DND-41 (cell line): ENCODE results near the gene CLCN7.

Experiments used
- ATAC-seq: fragments of 200-7000 bp; cut with Tn5 transposase; 3 replicates; pipeline ENCODE4 v1.9.1; 2021; ENCODE audit warnings: low read depth; ENCODE audit not compliant: insufficient read depth
- DNase-seq: peaks from one replicate; pipeline ENCODE4 v3.0.0-alpha.2; 2020
- H2AFZ ChIP-seq: 2 replicates; pipeline ENCODE4 v1.6.0; 2012; ENCODE audit warnings: low read depth, low read length
- H3K27ac ChIP-seq: 2 replicates; pipeline ENCODE4 v1.5.1; 2012; ENCODE audit warnings: low read length, inconsistent platforms
- H3K27me3 ChIP-seq: fragments of 200-600 bp; sonication (generic); 2 replicates; pipeline ENCODE4 v1.6.0; 2012; ENCODE audit warnings: low read length, mild to moderate bottlenecking, inconsistent platforms; ENCODE audit not compliant: insufficient read depth, poor library complexity
- H3K36me3 ChIP-seq: 2 replicates; pipeline ENCODE4 v1.5.1; 2012; ENCODE audit warnings: low read length, inconsistent platforms; ENCODE audit not compliant: insufficient read depth
- H3K4me1 ChIP-seq: 2 replicates; pipeline ENCODE4 v1.5.1; 2012; ENCODE audit warnings: mild to moderate bottlenecking, low read length; ENCODE audit not compliant: insufficient read depth
- H3K4me2 ChIP-seq: 2 replicates; pipeline ENCODE4 v1.6.0; 2012; ENCODE audit warnings: mild to moderate bottlenecking, moderate library complexity, low read length, inconsistent platforms; ENCODE audit not compliant: insufficient read depth
- H3K4me3 ChIP-seq, 2 experiments: fragments of 200-600 bp in 1 of 2; shearing (Covaris generic) in 1 of 2; 2 replicates each; pipeline ENCODE4 v1.5.1; 2012 to 2016; ENCODE audit warnings: inconsistent platforms in 2 of 2, low read length in 2 of 2, mild to moderate bottlenecking in 2 of 2, low read depth in 1 of 2, moderate library complexity in 1 of 2
- H3K79me2 ChIP-seq: 2 replicates; pipeline ENCODE4 v1.6.0; 2012; ENCODE audit warnings: low read length, inconsistent platforms; ENCODE audit not compliant: insufficient read depth
- H3K9ac ChIP-seq: 2 replicates; pipeline ENCODE4 v1.6.0; 2012; ENCODE audit warnings: low read depth, mild to moderate bottlenecking, inconsistent platforms, low read length, moderate library complexity
- H3K9me3 ChIP-seq: 2 replicates; pipeline ENCODE4 v1.5.1; 2012; ENCODE audit warnings: low read length, moderate library complexity, mild to moderate bottlenecking, inconsistent platforms; ENCODE audit not compliant: insufficient read depth, severe bottlenecking
- H4K20me1 ChIP-seq: 2 replicates; pipeline ENCODE4 v1.6.0; 2012; ENCODE audit warnings: low read length; ENCODE audit not compliant: insufficient read depth
- EZH2 ChIP-seq: IDR thresholded peaks from 3 replicates; pipeline ENCODE4 v1.6.1; 2012; ENCODE audit warnings: borderline replicate concordance, low read depth, mild to moderate bottlenecking, moderate library complexity, low read length, inconsistent platforms; ENCODE audit not compliant: severe bottlenecking
- TF ChIP-seq, protein P1 (sequence below): IDR thresholded peaks from 2 replicates; pipeline ENCODE4 v1.5.1; 2012; ENCODE audit warnings: borderline replicate concordance, low read length, moderate library complexity, mild to moderate bottlenecking; ENCODE audit not compliant: poor library complexity, severe bottlenecking; ENCODE audit errors: extremely low read depth

Gene CLCN7

DNA sequence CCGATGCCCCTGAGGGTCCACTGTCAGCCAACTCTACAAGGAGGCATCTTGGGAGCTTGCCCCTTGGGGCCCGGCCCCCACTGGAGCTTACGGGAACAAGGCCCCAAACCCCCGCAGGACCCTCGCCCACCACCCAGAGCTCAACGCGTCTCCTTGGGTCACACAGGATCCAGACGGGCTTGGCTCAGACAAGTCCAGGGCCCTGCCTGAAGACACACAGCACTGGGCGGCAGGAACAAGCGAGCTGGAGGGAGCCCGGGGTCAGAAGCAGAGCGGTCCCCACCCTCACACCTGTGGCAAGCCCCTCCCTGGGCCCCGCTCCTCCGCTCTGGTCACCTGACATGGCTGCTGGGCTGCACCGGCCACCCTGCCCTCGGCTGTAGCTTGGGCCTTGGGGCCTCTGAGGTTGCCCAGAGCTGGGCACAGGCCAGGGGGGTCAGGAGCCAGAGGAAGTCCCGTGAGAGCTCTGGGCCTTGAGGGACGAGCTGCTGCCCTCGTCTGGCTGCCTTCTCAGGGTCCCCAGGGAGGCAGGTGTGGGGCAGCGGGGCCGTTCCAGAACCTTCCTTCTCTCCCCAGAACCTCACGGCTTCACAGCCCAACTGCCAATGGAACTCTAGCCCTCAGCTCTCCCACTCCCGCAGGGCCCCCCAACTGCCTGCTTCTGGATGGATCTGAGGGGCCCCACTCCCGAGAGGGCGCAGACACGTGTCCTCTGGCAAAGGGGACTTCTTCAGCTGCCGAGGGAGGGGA lies 30.7 kb downstream of the CLCN7 start, which contains the start of gene CCDC154:
TSS of gene CCDC154 (minus strand) at position 577 of the 750 bp plus-strand sequence. CDS start at position 343, 234 bp downstream.
- no peak within 1 kb of the TSS for H3K4me2 ChIP-seq
- DNase-seq (no peak), ATAC-seq (no peak)
- no peaks in the 10 kb centered on the region for H3K79me2 ChIP-seq
- no peaks in the 10 kb centered on the region for H3K27me3 ChIP-seq
- H3K4me1 ChIP-seq = no peaks in the 10 kb centered on the region
- TF ChIP-seq, protein P1, sequence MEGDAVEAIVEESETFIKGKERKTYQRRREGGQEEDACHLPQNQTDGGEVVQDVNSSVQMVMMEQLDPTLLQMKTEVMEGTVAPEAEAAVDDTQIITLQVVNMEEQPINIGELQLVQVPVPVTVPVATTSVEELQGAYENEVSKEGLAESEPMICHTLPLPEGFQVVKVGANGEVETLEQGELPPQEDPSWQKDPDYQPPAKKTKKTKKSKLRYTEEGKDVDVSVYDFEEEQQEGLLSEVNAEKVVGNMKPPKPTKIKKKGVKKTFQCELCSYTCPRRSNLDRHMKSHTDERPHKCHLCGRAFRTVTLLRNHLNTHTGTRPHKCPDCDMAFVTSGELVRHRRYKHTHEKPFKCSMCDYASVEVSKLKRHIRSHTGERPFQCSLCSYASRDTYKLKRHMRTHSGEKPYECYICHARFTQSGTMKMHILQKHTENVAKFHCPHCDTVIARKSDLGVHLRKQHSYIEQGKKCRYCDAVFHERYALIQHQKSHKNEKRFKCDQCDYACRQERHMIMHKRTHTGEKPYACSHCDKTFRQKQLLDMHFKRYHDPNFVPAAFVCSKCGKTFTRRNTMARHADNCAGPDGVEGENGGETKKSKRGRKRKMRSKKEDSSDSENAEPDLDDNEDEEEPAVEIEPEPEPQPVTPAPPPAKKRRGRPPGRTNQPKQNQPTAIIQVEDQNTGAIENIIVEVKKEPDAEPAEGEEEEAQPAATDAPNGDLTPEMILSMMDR = no peak
- TF ChIP-seq EZH2 = no peak
- no peak within 1 kb of the TSS for H3K27ac ChIP-seq
- H4K20me1 ChIP-seq = peaks cover 6% of the 10 kb centered on the region; the same call in 1 of the 2 replicates
- H3K4me3 ChIP-seq = no peak within 1 kb of the TSS
- H2AFZ ChIP-seq = no peak within 1 kb of the TSS
- peaks cover 30% of the 10 kb centered on the region for H3K36me3 ChIP-seq
- no peak within 1 kb of the TSS for H3K9ac ChIP-seq
- H3K9me3 ChIP-seq = no peaks in the 10 kb centered on the region

DNA sequence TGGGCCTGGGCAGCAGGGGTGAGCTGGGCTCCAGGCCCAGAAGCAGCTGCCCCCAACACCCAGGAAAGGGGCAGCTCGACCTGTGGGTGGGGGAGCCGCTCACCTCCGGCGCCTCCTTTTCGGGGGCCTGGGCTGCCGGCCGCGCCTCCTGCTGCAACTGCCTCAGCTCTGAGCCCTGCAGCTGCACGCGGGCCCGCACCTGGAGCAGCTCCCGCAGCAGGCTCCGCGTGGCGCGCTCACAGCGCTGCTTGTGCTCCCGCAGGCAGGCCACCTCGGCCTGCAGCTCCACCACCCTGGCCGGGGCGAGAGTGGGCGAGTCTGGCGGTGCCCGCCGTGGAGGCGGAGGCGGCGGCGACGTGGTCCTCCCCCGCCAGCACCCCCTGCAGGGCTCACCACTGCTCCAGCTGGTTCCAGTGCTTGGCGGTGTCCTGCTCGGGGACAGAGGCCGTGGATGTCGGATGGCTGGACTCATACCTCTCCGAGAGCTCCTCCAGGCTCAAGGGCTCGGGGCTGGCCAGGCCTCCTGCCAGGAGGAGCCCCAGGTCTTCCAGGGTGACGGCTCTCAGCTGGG lies 31.3 kb downstream of the CLCN7 start:
- Histone ChIP-seq H3K9ac (no peak overlapping the region), H3K79me2 (no peaks in the 10 kb centered on the region), H3K9me3 (no peaks in the 10 kb centered on the region), H3K4me3 (no peak overlapping the region), H3K4me2 (no peak overlapping the region), H3K27me3 (no peaks in the 10 kb centered on the region), H3K36me3 (peaks cover 26% of the 10 kb centered on the region), H2AFZ (no peak overlapping the region), H3K27ac (no peak overlapping the region), H3K4me1 (no peaks in the 10 kb centered on the region), H4K20me1 (peaks cover 4% of the 10 kb centered on the region; the same call in 1 of the 2 replicates)
- DNase-seq (no peak), ATAC-seq (no peak; the same call in 2 of the 3 replicates)
- no peak for TF ChIP-seq EZH2
- TF ChIP-seq, protein P1 = no peak

DNA sequence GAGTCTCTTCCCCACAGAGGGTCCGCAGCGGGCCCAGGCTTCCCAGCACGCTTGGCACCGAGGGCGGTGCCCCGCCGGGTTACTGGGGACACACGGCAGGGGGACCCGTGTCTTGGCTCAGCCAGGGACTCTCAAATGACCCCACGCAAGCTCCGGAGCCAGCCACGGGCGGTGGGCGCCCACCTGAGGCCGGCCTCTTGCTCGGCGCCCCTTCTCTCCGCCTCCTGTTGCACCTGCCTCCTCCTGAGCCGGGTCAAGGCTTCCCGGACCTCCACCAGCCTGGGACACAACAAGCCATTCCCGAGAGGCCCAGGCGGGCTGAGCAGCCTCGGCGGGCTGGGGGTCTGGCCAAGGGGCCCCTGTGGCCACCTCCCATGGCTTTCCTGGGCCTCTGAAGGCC lies 32.1 kb downstream of the CLCN7 start:
- Histone ChIP-seq H3K36me3 (peaks cover 18% of the 10 kb centered on the region), H3K4me2 (no peak overlapping the region), H3K4me1 (no peaks in the 10 kb centered on the region), H2AFZ (no peak overlapping the region), H4K20me1 (no peaks in the 10 kb centered on the region), H3K9me3 (no peaks in the 10 kb centered on the region), H3K27ac (no peak overlapping the region), H3K27me3 (no peaks in the 10 kb centered on the region), H3K9ac (no peak overlapping the region), H3K79me2 (no peaks in the 10 kb centered on the region), H3K4me3 (no peak overlapping the region)
- DNase-seq (no peak), ATAC-seq (no peak)
- TF ChIP-seq, protein P1 = no peak
- no peak for TF ChIP-seq EZH2
